HG02623 (cell line): ENCODE data around the gene ALG12.

Experiments used
- ATAC-seq: cut with Tn5 transposase; IDR thresholded peaks from one replicate; pipeline ENCODE4 v1.9.1; 2021; ENCODE audit warnings: moderate library complexity; ENCODE audit not compliant: unreplicated experiment

ALG12 gene

GRCh38 chr22:49915610-49916009 is 2.6 kb downstream of the ALG12 start:
- no peak for ATAC-seq

DNA sequence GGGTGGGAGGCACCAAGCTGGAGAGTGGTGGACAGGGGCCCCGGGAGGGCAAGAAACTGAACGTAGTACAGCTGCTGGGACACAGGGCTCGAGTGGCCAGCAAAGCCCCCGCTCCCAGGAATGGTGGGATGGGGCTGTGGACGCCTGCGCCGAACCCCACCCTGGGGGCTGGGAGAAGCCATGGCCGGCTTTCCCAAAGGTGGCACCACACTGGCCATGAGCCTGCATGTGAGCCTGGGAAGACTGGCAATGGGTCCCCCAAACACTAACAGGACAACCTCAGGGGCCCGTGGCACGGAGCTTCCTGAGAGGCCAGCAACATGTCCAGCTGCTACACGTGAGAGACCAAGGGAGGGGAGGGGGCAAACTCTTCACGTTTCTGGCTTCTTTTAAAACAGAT is 4.0 kb downstream of the ALG12 start:
- no peak for ATAC-seq

GRCh38 chr22:49913446-49913845 is 4.8 kb downstream of the ALG12 start:
- no peak for ATAC-seq

DNA sequence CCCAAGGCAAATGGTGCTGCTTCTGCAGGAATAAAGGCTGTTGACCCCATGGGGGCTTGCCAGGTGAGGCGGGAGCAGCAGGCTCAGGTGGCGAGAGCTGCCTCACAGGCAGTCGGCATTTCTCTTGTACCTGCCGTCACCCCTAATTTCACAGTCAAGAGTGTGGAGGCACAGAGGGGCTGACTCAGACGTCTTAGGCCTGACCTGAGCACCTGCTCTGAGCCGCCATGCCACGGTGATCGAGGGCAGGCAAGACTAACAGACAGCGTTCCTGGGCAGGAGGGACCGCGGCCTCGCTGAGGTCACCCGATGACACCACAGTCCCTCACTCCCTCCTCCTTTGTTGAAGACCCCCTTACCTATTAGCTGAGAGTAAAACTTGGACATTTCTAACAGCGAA is 5.2 kb downstream of the ALG12 start:
- ATAC-seq: no peak

DNA sequence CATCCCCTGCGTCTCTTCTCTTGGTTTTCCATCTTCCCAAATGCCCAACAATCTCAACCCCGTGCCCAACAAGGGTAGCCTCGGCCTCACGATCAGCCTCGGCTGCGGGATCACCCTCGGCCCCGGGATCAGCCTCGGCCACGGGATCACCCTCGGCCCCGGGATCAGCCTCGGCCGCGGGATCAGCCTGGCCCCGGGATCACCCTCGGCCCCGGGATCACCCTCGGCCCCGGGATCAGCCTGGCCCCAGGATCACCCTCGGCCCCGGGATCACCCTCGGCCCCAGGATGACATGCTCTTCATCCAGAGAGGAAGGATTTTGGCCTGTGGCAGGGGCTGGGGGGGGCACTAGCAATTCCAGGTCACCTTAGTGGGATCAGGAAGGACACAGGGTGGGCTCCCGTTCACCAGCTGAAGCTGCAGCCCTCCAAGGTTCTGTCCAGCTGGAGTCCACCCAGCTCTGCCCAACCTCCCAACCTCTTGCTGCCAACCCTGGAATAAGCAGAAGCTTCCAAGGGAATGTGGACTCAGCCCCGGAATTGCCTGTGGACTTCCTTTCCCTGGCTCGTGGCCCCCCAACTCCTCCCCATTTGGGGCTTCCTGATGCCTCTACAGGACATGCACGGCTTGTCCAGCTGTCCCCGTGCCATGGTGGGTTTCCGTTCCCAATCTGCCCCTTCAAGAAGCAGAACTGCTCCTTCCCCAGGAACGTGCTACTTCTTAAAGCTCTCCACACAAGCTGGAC is 6.2 kb downstream of the ALG12 start:
- no peak for ATAC-seq

DNA sequence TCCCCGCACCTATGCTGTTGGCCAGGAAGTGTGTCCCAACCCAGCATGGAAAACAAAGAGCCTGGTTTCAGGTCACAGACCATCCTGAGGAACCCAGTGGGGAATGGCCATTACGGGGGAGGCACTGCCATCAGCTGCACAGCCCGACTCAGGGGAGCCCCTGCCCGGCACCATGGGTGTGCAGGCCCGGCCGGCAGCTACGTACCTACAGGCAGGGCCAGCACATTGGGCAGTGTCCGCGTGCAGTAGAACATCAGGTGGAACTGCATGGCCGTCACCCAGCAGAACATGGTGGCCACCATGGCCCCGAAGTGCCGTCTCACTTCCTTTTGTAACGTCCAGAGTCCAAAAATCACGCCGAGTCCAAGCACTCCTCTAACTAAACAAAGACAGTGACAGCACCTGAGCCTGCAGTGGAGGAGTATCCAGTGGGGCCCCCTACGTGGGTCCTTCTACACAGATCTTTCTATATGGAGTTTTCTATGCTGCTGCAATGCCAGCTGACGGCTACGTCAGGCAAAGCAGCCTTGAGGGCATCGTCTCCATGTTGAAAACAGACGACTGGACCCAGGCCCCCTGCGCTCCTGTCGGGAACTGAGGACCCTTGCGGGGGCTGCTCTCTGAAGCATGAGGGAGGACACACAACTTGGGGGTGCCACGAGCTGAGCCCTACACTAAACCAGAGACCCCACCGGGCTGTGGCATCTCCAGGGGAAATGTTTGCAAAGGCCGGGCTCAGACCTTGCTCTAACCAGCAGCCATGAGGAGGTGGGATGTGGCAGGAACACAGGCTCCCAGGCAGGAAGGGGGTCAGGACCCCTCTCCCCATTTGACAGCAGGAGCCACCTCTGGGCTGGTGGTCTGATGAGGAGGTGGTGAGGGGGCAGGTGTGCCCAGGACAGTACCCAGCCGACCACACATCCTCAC is 7.7 kb downstream of the ALG12 start:
- no peak for ATAC-seq

DNA sequence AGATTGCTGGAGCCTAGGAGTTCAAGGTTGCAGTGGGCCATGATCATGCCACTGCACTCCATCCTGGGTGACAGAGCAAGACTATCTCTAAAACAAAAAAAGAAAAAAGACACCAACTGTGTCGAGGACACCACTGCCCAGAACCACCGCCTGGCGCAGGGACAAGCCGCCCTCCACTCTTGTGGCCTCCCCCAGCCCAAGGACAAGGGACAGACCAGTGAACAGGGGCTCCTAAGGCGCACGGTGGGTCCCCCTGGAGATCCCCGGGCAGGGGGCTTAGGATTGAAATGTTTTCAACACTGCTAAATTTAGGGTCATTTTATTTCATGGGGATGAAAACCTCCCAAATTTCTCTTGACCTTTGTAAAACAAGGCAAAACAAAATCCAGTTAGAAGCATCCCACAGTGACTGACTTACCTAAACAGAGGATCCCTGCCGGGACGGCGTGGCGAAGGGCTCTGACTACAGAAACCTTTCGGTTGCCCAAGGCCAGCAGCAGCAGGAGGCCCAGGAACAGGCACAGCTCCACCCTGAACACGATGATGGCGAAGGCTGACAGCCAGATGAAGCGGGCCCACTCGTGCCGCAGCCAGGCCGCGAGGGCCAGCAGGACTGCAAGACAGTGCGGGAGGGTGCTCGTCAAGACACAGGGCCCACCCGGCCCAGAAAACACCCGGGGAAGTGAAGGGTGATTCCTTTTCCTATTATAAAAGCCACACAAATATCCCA is 8.6 kb downstream of the ALG12 start:
- ATAC-seq: no peak

DNA sequence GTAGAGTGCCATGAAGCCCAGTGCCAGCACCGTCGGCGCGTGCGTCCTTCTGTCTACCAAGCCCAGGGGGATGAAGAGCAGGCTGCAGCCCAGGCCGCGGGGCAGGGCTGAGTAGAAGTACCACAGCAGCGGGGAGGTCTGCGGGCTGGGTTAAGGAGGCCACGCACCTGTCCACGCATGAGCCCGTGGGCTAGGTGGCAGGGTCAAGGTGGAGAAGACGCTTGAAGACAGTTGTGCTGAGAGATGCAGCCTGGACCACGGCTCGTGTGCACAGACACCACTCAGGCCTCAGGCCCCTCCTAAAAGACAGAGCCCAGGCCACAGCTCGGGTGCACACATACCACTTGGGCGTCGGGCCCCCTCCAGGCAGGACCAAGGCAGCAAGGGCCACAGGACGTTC is 10.4 kb downstream of the ALG12 start:
- ATAC-seq: no peak

DNA sequence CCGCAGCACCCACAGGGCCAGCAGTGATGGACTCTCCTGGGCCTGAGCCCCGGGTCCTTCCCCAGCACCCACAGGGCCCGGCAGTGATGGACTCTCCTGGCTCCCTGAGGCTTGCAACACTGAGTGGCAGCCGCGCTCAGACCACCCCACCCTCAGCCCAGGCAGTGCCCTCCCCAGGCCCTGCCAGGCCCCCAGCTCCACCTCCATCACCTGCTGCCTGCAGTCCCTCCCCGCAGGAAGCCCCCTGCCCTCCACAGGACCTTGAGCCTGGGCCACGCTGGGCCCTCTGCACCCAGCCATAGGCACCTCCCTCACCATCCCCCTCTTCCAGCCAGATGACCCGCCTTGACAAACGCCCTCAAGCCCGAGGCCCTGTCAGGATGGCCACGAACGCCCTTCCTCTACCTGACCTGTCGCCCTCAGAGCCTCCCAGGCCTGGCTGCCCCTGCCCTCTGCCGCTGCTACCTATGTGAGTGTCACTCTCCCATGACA is 11.4 kb downstream of the ALG12 start:
- ATAC-seq: no peak

DNA sequence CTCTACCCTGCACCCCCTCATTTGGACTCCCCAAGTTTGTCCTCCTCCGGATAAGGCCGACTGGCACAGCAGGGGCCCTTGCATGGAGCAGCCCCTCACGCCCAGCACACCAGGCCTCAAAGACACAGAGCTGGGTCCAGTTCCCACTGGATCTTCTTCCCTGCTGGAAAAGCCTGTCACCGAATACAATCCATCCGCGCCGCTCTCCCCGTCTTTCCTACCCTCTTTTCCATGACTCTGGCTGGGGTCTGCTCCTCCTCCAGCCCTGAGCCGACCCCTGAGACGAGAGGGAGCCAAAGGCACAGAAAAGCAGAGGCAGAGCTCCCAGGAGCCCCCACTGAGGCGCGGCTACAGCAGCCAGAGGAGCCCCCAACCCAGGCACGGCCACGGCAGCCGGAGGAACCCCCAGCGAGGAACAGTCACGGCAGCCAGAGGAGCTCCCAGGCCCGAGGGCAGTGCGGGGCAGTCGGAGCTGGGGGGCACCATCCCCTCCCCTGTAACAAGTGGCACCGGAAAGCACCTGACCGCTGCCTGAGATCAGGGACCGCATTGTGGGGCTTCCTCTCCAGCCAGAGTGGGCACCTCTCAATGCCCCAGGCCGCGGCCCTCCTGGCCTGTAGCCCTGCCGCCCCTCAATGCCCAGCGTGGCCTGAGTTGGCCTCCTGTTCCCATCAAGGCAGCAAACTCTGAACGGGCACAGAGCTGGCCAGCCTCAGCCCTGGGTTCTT is 12.0 kb downstream of the ALG12 start:
- no peak for ATAC-seq

DNA sequence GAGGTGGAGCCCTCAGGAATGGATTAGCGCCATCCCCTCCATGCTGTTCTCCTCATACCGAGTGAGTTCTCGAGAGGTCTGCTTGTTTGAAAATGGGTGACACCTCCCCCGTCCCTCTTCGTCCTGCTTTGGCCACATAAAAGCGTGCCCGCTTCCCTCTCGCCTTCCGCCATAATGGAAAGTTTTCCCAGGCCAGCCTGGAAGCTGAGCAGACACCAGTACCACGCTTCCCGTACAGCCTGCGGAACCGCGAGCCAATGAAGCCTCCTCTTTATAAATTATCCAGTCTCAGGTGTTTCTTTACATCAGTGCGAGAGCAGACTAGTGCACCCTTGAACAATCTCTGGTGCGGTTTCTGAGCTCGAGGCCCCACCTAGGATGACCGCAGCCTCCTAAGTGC is 12.8 kb downstream of the ALG12 start:
- no peak for ATAC-seq

DNA sequence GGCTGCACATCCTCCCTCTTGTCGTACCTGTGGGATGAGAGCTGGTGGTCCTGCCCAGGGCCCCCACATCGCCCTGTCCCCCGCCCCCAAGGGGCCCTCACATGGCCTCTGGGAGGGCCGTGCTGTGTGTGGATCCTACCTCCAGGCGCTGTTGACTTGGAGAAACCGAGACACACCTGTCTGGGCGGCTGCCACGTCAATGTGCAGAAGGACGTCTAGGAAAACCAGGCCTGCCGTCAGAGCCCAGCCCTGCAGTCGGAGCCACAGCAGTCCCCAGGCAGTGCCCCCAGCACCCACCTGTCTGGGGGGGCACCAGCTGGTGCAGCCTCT is 14.2 kb downstream of the ALG12 start:
- ATAC-seq: no peak

DNA sequence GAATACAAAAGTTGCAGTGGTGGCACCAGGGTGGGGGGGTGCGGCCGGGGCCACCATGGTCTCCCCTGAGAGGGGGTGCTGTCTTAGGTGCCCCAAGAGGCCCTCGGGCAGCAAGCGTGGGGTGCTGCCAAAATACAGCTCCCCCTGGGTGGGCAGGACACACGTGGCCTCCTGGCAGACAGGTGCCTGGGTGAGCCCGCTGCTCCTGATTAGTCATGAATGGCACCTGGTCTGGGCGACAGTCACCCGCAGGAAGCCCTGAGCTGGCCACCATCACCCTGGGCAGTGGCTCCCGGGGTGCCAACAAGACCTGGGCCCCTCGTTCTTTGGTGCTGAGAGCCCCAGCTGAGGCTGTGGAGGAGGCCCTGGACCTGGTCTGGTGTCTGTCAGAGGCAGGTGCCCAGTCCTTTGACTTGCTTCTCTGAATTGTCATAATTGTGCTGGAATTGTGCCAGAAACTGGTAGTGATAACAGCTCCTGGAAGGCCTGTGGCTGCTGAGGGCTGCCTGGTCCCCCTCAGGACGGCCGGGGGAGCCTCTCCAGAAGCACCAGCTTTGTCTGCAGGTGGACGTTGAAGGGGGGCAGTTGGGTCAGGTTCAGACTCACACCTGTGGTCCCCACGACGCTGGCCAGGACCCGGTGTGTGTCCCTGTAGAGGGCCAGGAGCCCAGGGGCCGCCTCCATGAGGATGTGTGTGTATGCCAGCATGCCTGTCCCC is 14.8 kb downstream of the ALG12 start:
- no peak for ATAC-seq

DNA sequence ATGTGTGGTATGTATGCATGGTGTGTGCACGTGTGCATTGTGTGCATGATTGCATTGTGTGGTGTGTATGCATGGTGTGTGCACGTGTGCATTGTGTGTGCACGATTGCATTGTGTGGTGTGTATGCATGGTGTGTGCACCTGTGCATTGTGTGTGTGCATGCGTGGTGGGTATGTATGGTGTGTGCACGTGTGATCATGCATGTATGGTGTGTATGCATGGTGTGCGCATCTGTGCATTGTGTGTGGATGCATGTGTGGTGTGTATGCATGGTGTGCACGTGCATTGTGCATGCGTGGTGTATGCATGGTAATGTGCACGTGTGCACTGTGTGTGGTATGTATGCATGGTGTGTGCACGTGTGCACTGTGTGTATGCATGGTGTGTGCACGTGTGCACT is 16.8 kb downstream of the ALG12 start:
- ATAC-seq: no peak

DNA sequence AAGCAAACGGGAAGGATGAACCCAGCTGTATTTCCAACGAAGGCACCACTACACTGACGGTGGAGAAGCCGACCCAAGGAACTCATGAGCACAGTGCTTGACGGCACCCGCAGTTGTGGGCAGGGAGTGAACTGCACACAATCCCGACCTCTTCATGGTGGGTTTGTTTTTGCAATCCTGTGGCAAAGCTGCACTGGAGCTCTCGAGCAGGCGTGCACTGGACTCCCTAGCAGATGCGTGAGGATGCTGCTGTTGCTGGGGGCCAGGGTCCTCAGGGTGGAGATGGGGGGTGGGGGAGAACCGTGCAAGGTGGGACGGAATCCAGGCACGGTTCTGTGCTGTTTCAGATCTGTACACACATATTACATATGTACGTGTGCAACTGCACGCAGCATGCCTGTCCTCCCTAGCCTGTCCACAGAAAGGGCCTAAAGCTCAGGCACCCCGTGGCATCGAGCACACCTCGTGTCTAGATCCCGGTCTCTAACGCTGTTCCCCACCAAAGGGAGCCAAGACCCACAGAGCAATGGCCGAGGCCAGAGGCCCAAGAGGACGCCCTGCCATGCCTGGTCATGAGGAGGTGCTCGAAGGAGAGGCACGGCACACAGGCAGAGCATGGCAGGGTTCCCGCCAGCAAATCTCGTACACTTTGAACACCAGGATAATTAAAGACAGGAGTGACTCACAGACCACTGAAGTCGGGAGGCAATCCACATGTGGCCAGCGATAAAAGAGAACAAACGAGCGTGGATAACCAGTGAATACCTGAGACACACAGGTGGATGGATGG is 17.6 kb downstream of the ALG12 start:
- ATAC-seq: no peak

GRCh38 chr22:49899530-49899929 is 18.7 kb downstream of the ALG12 start:
- ATAC-seq: no peak

GRCh38 chr22:49897015-49897684 is 21.1 kb downstream of the ALG12 start:
- ATAC-seq: no peak

GRCh38 chr22:49896201-49896600 is 22.0 kb downstream of the ALG12 start:
- no peak for ATAC-seq
